Measurements from ENCODE around the gene HLA-B. TPM values are rescaled to one million over a fixed set of nuclear protein-coding genes. Genes with fewer than 3 reads are reported as not detected.

Gene HLA-B
- total RNA-seq, 1 experiment from 2014 or later: 55.4 TPM

DNA sequence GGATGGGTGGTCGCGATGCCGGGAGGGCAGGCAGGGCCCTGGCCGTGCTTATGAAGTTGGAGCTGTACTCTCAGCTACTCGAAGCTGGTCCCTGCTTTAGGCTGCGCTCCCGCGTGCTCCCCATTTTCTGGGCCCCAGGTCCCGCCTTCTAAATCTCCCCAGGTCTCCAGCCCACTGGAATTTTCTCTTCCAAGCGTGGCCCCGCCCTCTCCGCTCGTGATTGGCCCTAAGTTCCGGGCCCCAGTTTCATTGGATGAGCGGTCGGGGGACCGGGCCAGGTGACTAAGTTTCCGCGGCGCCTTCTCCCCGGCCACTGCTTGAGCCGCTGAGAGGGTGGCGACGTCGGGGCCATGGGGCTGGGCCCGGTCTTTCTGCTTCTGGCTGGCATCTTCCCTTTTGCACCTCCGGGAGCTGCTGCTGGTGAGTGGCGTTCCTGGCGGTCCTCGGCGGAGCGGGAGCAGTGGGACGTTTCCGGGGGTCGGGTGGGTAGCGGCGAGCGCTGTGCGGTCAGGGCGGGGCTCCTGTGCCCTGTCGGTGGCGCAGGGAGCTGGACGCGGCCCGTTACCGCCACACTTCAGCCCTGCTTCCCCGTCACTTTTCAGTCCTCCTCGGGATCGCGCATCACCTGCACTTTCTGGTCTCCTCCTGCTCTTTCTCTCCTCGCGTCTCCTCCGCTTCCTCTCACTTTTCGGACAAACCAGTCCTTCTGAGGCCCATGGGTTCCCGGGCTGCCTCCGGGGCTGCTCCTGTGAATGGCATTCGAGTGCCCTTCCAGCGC, 46.5 kb upstream of the HLA-B start, which contains the start of gene MICA:
Gene MICA, plus strand, starts transcription at position 313 of the 778 bp plus-strand sequence. Its CDS starts 38 bp downstream, at position 351.
- no peaks in the 10 kb centered on the region for H3K9me2 ChIP-seq (replicated peaks; ENCODE audit: low read length)
- peaks cover 30% of the 10 kb centered on the region; the same call in 1 of the 2 replicates for H4K20me1 ChIP-seq (ENCODE audit: low read length)
- peak within 1 kb of the TSS; percentile 97 for H3K4me3 ChIP-seq (ENCODE audit: low read length)
- POLR2A ChIA-PET (ENCODE audit: unreplicated experiment): interaction anchor here (0.6 to 0.7 kb wide), 2 partner anchors 39 to 858 kb away, joined by 3 to 5 read pairs; no protein-coding TSS in a partner anchor
- H3K79me2 ChIP-seq (ENCODE audit: low read length): peaks cover 83% of the 10 kb centered on the region
- no peaks in the 10 kb centered on the region for H3K27me3 ChIP-seq (ENCODE audit: low read length)
- H3K9ac ChIP-seq (ENCODE audit: low read length): peak within 1 kb of the TSS; percentile 49
- ATAC-seq: peak; percentile 65
- peak within 1 kb of the TSS; percentile 71 for H2AFZ ChIP-seq (ENCODE audit: low read length)
- H3K36me3 ChIP-seq (ENCODE audit: low read depth, low read length): no peaks in the 10 kb centered on the region
- peak; percentile 94 for DNase-seq
- CTCF ChIA-PET: no interaction called here
- peaks cover 49% of the 10 kb centered on the region for H3K4me1 ChIP-seq (ENCODE audit: insufficient read depth, low read length)
- TF ChIP-seq EZH2phosphoT487 (IDR thresholded peaks at IDR 0.05; ENCODE audit: borderline replicate concordance, low read length) (no peak), EZH2 (IDR thresholded peaks at IDR 0.05; ENCODE audit: low read length, unreplicated experiment) (no peak)
- TF ChIP-seq, protein P1, sequence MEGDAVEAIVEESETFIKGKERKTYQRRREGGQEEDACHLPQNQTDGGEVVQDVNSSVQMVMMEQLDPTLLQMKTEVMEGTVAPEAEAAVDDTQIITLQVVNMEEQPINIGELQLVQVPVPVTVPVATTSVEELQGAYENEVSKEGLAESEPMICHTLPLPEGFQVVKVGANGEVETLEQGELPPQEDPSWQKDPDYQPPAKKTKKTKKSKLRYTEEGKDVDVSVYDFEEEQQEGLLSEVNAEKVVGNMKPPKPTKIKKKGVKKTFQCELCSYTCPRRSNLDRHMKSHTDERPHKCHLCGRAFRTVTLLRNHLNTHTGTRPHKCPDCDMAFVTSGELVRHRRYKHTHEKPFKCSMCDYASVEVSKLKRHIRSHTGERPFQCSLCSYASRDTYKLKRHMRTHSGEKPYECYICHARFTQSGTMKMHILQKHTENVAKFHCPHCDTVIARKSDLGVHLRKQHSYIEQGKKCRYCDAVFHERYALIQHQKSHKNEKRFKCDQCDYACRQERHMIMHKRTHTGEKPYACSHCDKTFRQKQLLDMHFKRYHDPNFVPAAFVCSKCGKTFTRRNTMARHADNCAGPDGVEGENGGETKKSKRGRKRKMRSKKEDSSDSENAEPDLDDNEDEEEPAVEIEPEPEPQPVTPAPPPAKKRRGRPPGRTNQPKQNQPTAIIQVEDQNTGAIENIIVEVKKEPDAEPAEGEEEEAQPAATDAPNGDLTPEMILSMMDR (conservative IDR thresholded peaks at IDR 0.05; ENCODE audit: low read depth, low read length): no peak
- no TSS peak for BruUV-seq (replicated peaks)
- H3K27ac ChIP-seq (ENCODE audit: low read length): peak within 1 kb of the TSS; percentile 40
- peak within 1 kb of the TSS; percentile 91 for H3K4me2 ChIP-seq (ENCODE audit: low read length)
- H3F3A ChIP-seq (ENCODE audit: low read length, unreplicated experiment): no peaks in the 10 kb centered on the region
- intact Hi-C loops (cut with micrococcal nuclease): loop anchor here (5.0 kb wide), 1 partner anchor 89 kb away; no protein-coding TSS in a partner anchor
- H3K9me3 ChIP-seq (ENCODE audit: low read length): no peaks in the 10 kb centered on the region

DNA sequence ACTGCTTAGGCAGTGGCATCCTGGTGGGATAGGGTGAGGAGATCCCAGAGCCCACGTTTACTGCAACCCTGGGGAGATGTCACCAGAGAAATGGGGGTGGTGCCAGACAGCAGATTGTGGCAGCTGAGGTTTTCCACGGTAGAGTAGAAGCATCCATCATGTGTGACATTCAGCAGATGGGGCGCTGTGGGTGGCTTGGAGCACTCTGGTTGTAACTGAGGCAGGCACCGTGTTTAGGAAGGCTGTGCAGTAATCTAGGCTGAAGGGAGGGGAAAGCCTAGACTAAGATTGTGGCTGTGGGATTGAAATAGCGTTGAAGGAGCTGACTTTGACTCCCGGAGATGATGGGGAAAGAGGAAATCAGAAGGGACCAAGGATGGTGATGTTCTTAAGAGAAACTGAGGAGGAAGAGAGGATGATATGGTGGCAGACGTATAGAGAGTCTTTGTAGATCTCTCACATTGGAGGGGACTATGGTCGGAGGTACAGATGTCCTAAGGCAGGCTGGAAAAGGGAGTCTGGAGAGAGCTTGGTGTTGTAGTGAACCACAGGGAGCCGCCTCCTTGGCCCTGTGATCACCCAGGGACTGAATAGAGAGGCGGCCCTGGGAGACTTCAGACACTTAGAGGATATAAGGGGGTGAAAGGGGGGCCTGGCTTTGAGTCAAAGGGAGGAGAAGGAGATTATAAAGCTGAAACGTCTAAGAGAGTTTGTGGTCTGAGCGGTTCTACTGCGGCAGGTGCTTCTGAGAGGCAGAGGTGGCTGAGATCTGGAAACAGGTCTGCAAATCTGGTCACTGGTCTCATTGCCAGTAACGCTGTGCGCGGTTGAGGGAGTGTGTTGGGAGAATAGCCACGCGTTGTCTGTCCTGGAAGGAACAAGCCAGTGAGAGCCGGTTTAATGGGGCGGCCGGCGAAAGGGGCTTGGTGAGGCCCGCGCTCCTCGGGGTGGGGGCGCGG, 45.6 kb upstream of the HLA-B start:
- H3K79me2 ChIP-seq (ENCODE audit: low read length): peaks cover 77% of the 10 kb centered on the region
- no TSS peak for BruUV-seq (replicated peaks)
- ChIA-PET POLR2A (ENCODE audit: unreplicated experiment) (no interaction called here), CTCF (interaction anchor here (0.8 kb wide), 1 partner anchor 40 kb away, joined by 3 read pairs; no protein-coding TSS in a partner anchor)
- no peaks in the 10 kb centered on the region for H3K9me3 ChIP-seq (ENCODE audit: low read length)
- peaks cover 47% of the 10 kb centered on the region for H3K4me1 ChIP-seq (ENCODE audit: insufficient read depth, low read length)
- H3K9me2 ChIP-seq (replicated peaks; ENCODE audit: low read length): no peaks in the 10 kb centered on the region
- peak; percentile 8 for ATAC-seq
- peak overlapping the region; percentile 71 for H2AFZ ChIP-seq (ENCODE audit: low read length)
- peaks cover 24% of the 10 kb centered on the region; the same call in 1 of the 2 replicates for H4K20me1 ChIP-seq (ENCODE audit: low read length)
- H3K9ac ChIP-seq (ENCODE audit: low read length): peak overlapping the region; percentile 40; the same call in 1 of the 2 replicates
- peak overlapping the region; percentile 40 for H3K27ac ChIP-seq (ENCODE audit: low read length)
- intact Hi-C loops (cut with micrococcal nuclease): loop anchor here (5.0 kb wide), 1 partner anchor 90 kb away; no protein-coding TSS in a partner anchor
- no peaks in the 10 kb centered on the region for H3K27me3 ChIP-seq (ENCODE audit: low read length)
- peak overlapping the region; percentile 97 for H3K4me3 ChIP-seq (ENCODE audit: low read length)
- no peaks in the 10 kb centered on the region for H3K36me3 ChIP-seq (ENCODE audit: low read depth, low read length)
- peak; percentile 35 for DNase-seq
- TF ChIP-seq EZH2 (IDR thresholded peaks at IDR 0.05; ENCODE audit: low read length, unreplicated experiment): no peak
- TF ChIP-seq, protein P1 (conservative IDR thresholded peaks at IDR 0.05; ENCODE audit: low read depth, low read length): no peak
- TF ChIP-seq EZH2phosphoT487 (IDR thresholded peaks at IDR 0.05; ENCODE audit: borderline replicate concordance, low read length): no peak
- H3F3A ChIP-seq (ENCODE audit: low read length, unreplicated experiment): no peaks in the 10 kb centered on the region
- peak overlapping the region; percentile 91 for H3K4me2 ChIP-seq (ENCODE audit: low read length)

All from PC-3 (cell line).